Stimulated activated CD8-positive, alpha-beta memory T cell treated with anti-CD3 and anti-CD28 coated beads, Interleukin-7, amount 100 ng/mL, for 1 hour (primary cell): ENCODE results near the gene SLC2A10.
"Not testable (repeated sequence)": the region's sequence is repeated elsewhere in the genome, so short reads cannot be mapped to it uniquely, and the experiment has no call there.

ENCODE experiments used
- DNase-seq, 2 donors: peaks; one replicate each; pipeline ENCODE4 v3.0.0-alpha.2; 2020; ENCODE audit warnings: low read depth in 2 of 2

Gene SLC2A10

GRCh38 chr20:46709459-46710152 lies at the start of gene SLC2A10:
TSS of gene SLC2A10 (plus strand) at chr20:46709649. CDS start at chr20:46709737, 88 bp downstream.
- no peak for DNase-seq

- DNase-seq: no peak
Observed at GRCh38 chr20:46660487-46660886, 49.0 kb upstream of the SLC2A10 start.

GRCh38 chr20:46661659-46662058 lies 47.8 kb upstream of the SLC2A10 start:
- no peak for DNase-seq

- no peak for DNase-seq
Observed at GRCh38 chr20:46663531-46663930, 45.9 kb upstream of the SLC2A10 start.

GRCh38 chr20:46665602-46666001 lies 43.8 kb upstream of the SLC2A10 start:
- no peak for DNase-seq

- no peak for DNase-seq
Observed at GRCh38 chr20:46666306-46666705, 43.1 kb upstream of the SLC2A10 start.

- DNase-seq: no peak
Observed at GRCh38 chr20:46666818-46667515, 42.5 kb upstream of the SLC2A10 start.

- no peak for DNase-seq
Observed at GRCh38 chr20:46670228-46670584, 39.2 kb upstream of the SLC2A10 start.

- no peak for DNase-seq
Observed at GRCh38 chr20:46670585-46671584, 38.6 kb upstream of the SLC2A10 start.

GRCh38 chr20:46671866-46672542 lies 37.4 kb upstream of the SLC2A10 start:
- no peak for DNase-seq

- no peak for DNase-seq
Observed at GRCh38 chr20:46672543-46673148, 36.8 kb upstream of the SLC2A10 start.

- no peak for DNase-seq
Observed at GRCh38 chr20:46673394-46674252, 35.8 kb upstream of the SLC2A10 start.

- no peak for DNase-seq
Observed at GRCh38 chr20:46674253-46675083, 35.0 kb upstream of the SLC2A10 start.

- not testable (repeated sequence) for DNase-seq
Observed at GRCh38 chr20:46676649-46677316, 32.7 kb upstream of the SLC2A10 start.

- no peak for DNase-seq
Observed at GRCh38 chr20:46677608-46678007, 31.8 kb upstream of the SLC2A10 start.

- DNase-seq: no peak
Observed at GRCh38 chr20:46678516-46678915, 30.9 kb upstream of the SLC2A10 start.

GRCh38 chr20:46680684-46681031 lies 28.8 kb upstream of the SLC2A10 start:
- no peak for DNase-seq

- peak; percentile 36 to 50 for DNase-seq
Observed at GRCh38 chr20:46681032-46681854, 28.2 kb upstream of the SLC2A10 start.
